K562 (cell line): Measurements from ENCODE around the gene GDF2. TPM values are rescaled to one million over a fixed set of nuclear protein-coding genes. Genes with fewer than 3 reads are reported as not detected.

ENCODE experiments used
- ATAC-seq: fragments of 200-7000 bp; cut with Tn5 transposase; 3 replicates; pipeline ENCODE4 v1.9.1; 2020; ENCODE audit warnings: moderate library complexity
- BruUV-seq: library from RNA; stranded (reverse); fragments of 400-500 nt; replicated peaks from 2 replicates; lab custom pipeline; 2021; lab: Mats Ljungman, UMichigan
- CTCF ChIA-PET: fragments of 300-600 bp; formaldehyde crosslinking; extraction: SDS; loops from one replicate; lab custom pipeline; 2021; ENCODE audit warnings: low intra/inter-chr PET ratio; lab: Yijun Ruan, JAX
- POLR2A ChIA-PET: fragments of 300-600, 350-650 bp; sonication (Branson Sonifier 250); formaldehyde crosslinking; extraction: SDS; loops from one replicate; lab custom pipeline; 2021; ENCODE audit warnings: antibody characterized with exemption, inconsistent platforms; lab: Yijun Ruan, JAX
- DNase-seq, 4 experiments: peaks; one replicate each; pipeline versions ENCODE4 v3.0.0 to v3.0.0-alpha.2; 2011 to 2018; ENCODE audit warnings: low spot score in 3 of 4, mixed read lengths in 3 of 4; ENCODE audit errors: extremely low read depth in 1 of 4
- FAIRE-seq: peaks from 2 replicates; lab custom pipeline; 2011; peaks lifted over from hg19 to GRCh38; lab: Jason Lieb, UNC
- H2AFZ ChIP-seq: 2 replicates; pipeline ENCODE4 v1.6.0; 2011; ENCODE audit warnings: low read depth, low read length, control low read depth, inconsistent platforms
- H3K27ac ChIP-seq: fragments of 200-600 bp; 3 replicates; pipeline ENCODE4 v1.8.0; 2011; ENCODE audit warnings: low read depth, mild to moderate bottlenecking, control low read depth, inconsistent platforms, low read length, moderate library complexity, mixed read lengths; ENCODE audit errors: extremely low read depth
- H3K27me3 ChIP-seq, 2 experiments: fragments of 300-600 bp in 1 of 2; 2 replicates in 1 of 2; 3 replicates in 1 of 2; pipeline versions ENCODE4 v1.6.0 to v1.8.0; 2011; ENCODE audit warnings: inconsistent platforms in 2 of 2, low read length in 2 of 2, mild to moderate bottlenecking in 1 of 2, mixed read lengths in 1 of 2, moderate library complexity in 1 of 2; ENCODE audit not compliant: control insufficient read depth in 2 of 2, insufficient read depth in 2 of 2
- H3K36me3 ChIP-seq: fragments of 300-600 bp; 3 replicates; pipeline ENCODE4 v1.8.0; 2011; ENCODE audit warnings: mild to moderate bottlenecking, low read length, inconsistent platforms; ENCODE audit not compliant: control insufficient read depth, insufficient read depth
- H3K4me1 ChIP-seq, 2 experiments: fragments of 200-600 bp in 1 of 2; replicated peaks in 1 of 2; 2 replicates in 1 of 2; 3 replicates in 1 of 2; pipeline versions ENCODE4 v1.5.1 to v1.8.0; 2011; ENCODE audit warnings: inconsistent platforms in 2 of 2, low read length in 2 of 2, mild to moderate bottlenecking in 1 of 2, mixed read lengths in 1 of 2, moderate library complexity in 1 of 2; ENCODE audit not compliant: control insufficient read depth in 2 of 2, insufficient read depth in 2 of 2
- H3K4me2 ChIP-seq: 2 replicates; pipeline ENCODE4 v1.6.1; 2011; ENCODE audit warnings: low read length, control low read depth, inconsistent platforms, mixed read lengths; ENCODE audit not compliant: insufficient read depth
- H3K4me3 ChIP-seq: fragments of 200-600 bp; sonication (generic), shearing (Covaris generic); 2 replicates; pipeline ENCODE4 v1.5.1; 2016; ENCODE audit warnings: control low read depth, inconsistent platforms
- H3K79me2 ChIP-seq: fragments of 200-600 bp; 3 replicates; pipeline ENCODE4 v1.8.0; 2011; ENCODE audit warnings: low read length, inconsistent platforms; ENCODE audit not compliant: control insufficient read depth, insufficient read depth
- H3K9ac ChIP-seq, 2 experiments: 2 replicates each; pipeline versions ENCODE4 v1.6.0 to v1.6.1; 2011; ENCODE audit warnings: low read depth in 2 of 2, low read length in 2 of 2, control low read depth in 1 of 2, inconsistent platforms in 1 of 2, mild to moderate bottlenecking in 1 of 2, mixed read lengths in 1 of 2; ENCODE audit not compliant: insufficient read depth in 1 of 2
- H3K9me1 ChIP-seq: one replicate; pipeline ENCODE4 v1.6.0; 2011; ENCODE audit warnings: inconsistent platforms, mild to moderate bottlenecking, low read length, moderate library complexity; ENCODE audit not compliant: control insufficient read depth, insufficient read depth
- H3K9me3 ChIP-seq: replicated peaks from 2 replicates; pipeline ENCODE4 v1.5.1; 2011; ENCODE audit warnings: low read depth, low read length, inconsistent platforms; ENCODE audit not compliant: control insufficient read depth, insufficient read depth
- H4K20me1 ChIP-seq: replicated peaks from 2 replicates; pipeline ENCODE4 v1.6.1; 2011; ENCODE audit warnings: low read length, inconsistent platforms, mixed read lengths; ENCODE audit not compliant: control insufficient read depth, insufficient read depth
- CEBPB ChIP-seq: fragments of 450-650 bp; IDR thresholded peaks from 2 replicates; pipeline ENCODE4 v1.6.1; 2016; ENCODE audit warnings: missing genetic modification characterization, missing compliant biosample characterization
- CHAMP1 ChIP-seq: fragments of 450-650 bp; IDR thresholded peaks from 2 replicates; pipeline ENCODE4 v1.6.1; 2016; ENCODE audit warnings: mild to moderate bottlenecking
- ELF2 ChIP-seq: fragments of 250-450 bp; sonication (Bioruptor Pico); IDR thresholded peaks from 2 replicates; pipeline ENCODE4 v1.5.0; 2021; ENCODE audit warnings: mild to moderate bottlenecking
- GTF2A2 ChIP-seq: IDR thresholded peaks from 2 replicates; pipeline ENCODE4 v1.6.1; 2016; ENCODE audit warnings: mild to moderate bottlenecking, missing genetic modification characterization, missing compliant biosample characterization
- MGA ChIP-seq: fragments of 450-650 bp; IDR thresholded peaks from 2 replicates; pipeline ENCODE4 v1.6.1; 2016; ENCODE audit warnings: mild to moderate bottlenecking, moderate library complexity
- POLR2AphosphoS5 ChIP-seq: IDR thresholded peaks from 2 replicates; pipeline ENCODE4 v1.6.1; 2011; ENCODE audit warnings: mild to moderate bottlenecking, low read depth, low read length, moderate library complexity; ENCODE audit not compliant: control insufficient read depth, insufficient read depth
- U2AF2 ChIP-seq: fragments of 200-400 bp; formaldehyde crosslinking; optimal IDR thresholded peaks from 2 replicates; pipeline ENCODE3; 2017; ENCODE audit warnings: low read depth, mild to moderate bottlenecking, low read length
- WGBS: fragments of 100-300 bp; shearing (Covaris generic); methylation state at CpG from one replicate; pipeline ENCODE4 v1.1.6; 2016; ENCODE audit warnings: low coverage, mixed read lengths; ENCODE audit not compliant: insufficient coverage; ENCODE audit errors: missing lambda C conversion rate; 5-methylcytosine and 5-hydroxymethylcytosine counted together
- in situ Hi-C: fragments of 300-500 bp; cut with MboI; formaldehyde crosslinking; loops from 4 replicates; pipeline ENCODE4 v1.15.0; 2018; ENCODE audit warnings: inconsistent platforms, mixed read lengths
- intact Hi-C: fragments of 100-400 bp; cut with micrococcal nuclease; formaldehyde crosslinking; loops from 2 replicates; pipeline ENCODE4 v1.14.2; 2022
- polyA plus RNA-seq, 8 experiments: library from polyadenylated mRNA; depleted of rRNA in 4 of 8; stranded (reverse) in 5 of 8; unstranded in 3 of 8; fragments of >200 nt; fragmentation: Nextera tagmentation in 2 of 8; fragmentation: Illumina TruSeq in 1 of 8; extraction: Ambion mirVana in 2 of 8; extraction: Trizol in 1 of 8; gene quantifications; 2 replicates each; pipeline versions ENCODE4 v1.2.1 to v1.2.3, GENCODE V29; 2011 to 2014; ENCODE audit warnings: inconsistent platforms in 1 of 8, missing spikeins in 1 of 8
- total RNA-seq, 7 experiments: library from RNA; depleted of rRNA in 6 of 7; stranded (reverse); fragments of >200 nt in 6 of 7; fragmentation: Illumina TruSeq in 2 of 7; extraction: Trizol in 2 of 7; gene quantifications; 2 replicates each; pipeline versions ENCODE4 v1.2.1 to v1.2.3, GENCODE V29; 2011 to 2021; ENCODE audit warnings: low replicate concordance in 1 of 7

Gene GDF2
- total and polyA plus RNA-seq, 9 of the 15 experiments (the other 6 are each of a cell fraction or from before 2014, with no cell fraction given), result 0.08 to 0.58 (median 0.27) TPM; not detected in 2

GRCh38 chr10:47319784-47320183, 2.5 kb upstream of the GDF2 start:
- no peaks in the 10 kb centered on the region for H4K20me1 ChIP-seq
- ChIA-PET CTCF (no interaction called here), POLR2A (interaction anchor here (0.8 kb wide), 1 partner anchor 272 kb away, joined by 3 read pairs; no protein-coding TSS in a partner anchor)
- no peaks in the 10 kb centered on the region for H3K27me3 ChIP-seq
- no peak overlapping the region for H3K9ac ChIP-seq
- no peak overlapping the region for H3K27ac ChIP-seq
- H3K4me1 ChIP-seq, result peaks cover 20 to 25% of the 10 kb centered on the region in 2 experiments
- DNase-seq (no peak), ATAC-seq (no peak), FAIRE-seq (no peak)
- no peak overlapping the region for H2AFZ ChIP-seq
- no peak overlapping the region for H3K4me3 ChIP-seq
- no peaks in the 10 kb centered on the region for H3K79me2 ChIP-seq
- H3K9me1 ChIP-seq, result no peaks in the 10 kb centered on the region
- no peaks in the 10 kb centered on the region for H3K36me3 ChIP-seq
- intact Hi-C loops, result no loop called here
- in situ Hi-C loops, result loop anchor here (10.0 kb wide), 1 partner anchor 285 kb away; no protein-coding TSS in a partner anchor
- 40% methylated on average over 8 of the region's 8 CpGs for WGBS
- no peaks in the 10 kb centered on the region for H3K9me3 ChIP-seq
- no peak overlapping the region for H3K4me2 ChIP-seq
- TF ChIP-seq MGA (no peak), POLR2AphosphoS5 (no peak), U2AF2 (no peak), GTF2A2 (tag) (no peak), CHAMP1 (no peak), ELF2 (no peak), CEBPB (no peak)
- BruUV-seq, result no TSS peak
